GM18870 (cell line): ENCODE results near the gene DAW1.

ENCODE experiments used
- ATAC-seq: cut with Tn5 transposase; IDR thresholded peaks from one replicate; pipeline ENCODE4 v1.9.1; 2021; ENCODE audit warnings: moderate library complexity; ENCODE audit not compliant: unreplicated experiment

Gene DAW1

GRCh38 chr2:227861011-227861410, 10.4 kb upstream of the DAW1 start:
- no peak for ATAC-seq

- ATAC-seq: no peak
Measured at GRCh38 chr2:227862227-227862740, 9.1 kb upstream of the DAW1 start.

- no peak for ATAC-seq
Measured at GRCh38 chr2:227862741-227863588, 8.5 kb upstream of the DAW1 start.

DNA sequence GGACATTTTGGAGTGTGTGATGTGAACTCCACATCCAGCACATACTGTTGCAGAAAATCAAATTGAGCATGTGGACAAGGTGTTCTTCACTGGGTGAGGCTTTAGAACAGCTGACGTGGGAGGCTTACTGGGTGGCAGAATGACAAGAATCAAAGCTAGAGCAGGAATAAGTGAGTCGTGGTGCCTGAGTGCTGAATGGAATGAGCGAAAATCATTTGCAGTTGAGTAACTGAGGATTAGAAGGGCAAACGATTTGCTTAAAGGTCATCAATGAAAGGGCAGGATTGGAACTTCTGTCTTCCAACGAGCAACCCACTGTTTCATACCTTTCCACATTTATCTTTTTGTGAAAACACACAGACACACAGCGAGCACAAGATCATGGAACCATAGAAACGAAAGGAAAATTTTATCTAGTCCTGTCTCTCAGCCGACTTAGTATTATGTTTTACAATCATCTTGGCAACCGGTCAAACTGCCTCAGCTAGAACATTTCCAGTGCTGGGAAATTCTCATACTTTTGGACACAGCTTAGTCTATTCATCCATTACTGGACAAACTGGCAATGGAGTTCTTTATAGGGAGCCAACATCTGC, 7.2 kb upstream of the DAW1 start:
- no peak for ATAC-seq

DNA sequence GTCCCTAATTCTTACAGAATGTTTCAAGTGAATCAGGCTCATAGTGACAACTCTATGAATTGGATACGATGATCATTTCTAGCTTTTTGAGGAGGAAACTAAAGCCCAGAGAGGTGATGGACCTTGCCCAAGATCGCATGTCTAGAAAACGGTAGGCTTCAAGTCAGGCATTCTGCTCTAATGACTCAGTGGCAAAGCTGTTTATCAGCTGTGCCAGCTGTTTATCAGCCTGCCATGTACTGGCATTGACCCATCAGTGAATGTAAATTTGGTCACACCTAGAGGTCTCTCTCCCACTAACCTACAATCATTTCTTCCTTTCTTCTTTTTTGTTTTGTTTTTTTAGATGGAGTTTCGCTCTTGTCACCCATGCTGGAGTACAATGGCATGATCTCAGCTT, 6.1 kb upstream of the DAW1 start:
- no peak for ATAC-seq

- ATAC-seq: no peak
Measured at GRCh38 chr2:227867386-227867785, 4.0 kb upstream of the DAW1 start.

- ATAC-seq: no peak
Measured at GRCh38 chr2:227870710-227871374, 589 bp upstream of the DAW1 start.

DNA sequence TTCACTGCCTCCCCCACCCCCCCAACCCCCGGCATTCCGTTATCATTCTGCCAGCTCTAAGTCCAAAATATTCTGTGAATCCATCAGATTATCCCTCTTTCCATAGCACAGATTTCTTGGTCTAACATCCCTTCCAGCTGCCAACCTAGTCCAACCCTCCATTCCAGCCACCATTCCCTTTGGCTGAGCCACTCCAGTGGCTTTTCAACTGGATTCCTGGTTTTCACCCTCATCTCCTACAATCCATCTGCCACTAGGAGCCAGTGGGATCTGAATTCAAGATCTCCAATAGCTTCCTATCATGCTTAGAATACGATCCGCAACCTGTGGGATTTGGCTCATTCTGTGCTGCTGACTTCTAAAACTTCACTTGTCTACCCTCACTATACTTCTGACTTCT, 1.2 kb downstream of the DAW1 start:
- no peak for ATAC-seq

- no peak for ATAC-seq
Measured at GRCh38 chr2:227876300-227876801, 4.9 kb downstream of the DAW1 start.

DNA sequence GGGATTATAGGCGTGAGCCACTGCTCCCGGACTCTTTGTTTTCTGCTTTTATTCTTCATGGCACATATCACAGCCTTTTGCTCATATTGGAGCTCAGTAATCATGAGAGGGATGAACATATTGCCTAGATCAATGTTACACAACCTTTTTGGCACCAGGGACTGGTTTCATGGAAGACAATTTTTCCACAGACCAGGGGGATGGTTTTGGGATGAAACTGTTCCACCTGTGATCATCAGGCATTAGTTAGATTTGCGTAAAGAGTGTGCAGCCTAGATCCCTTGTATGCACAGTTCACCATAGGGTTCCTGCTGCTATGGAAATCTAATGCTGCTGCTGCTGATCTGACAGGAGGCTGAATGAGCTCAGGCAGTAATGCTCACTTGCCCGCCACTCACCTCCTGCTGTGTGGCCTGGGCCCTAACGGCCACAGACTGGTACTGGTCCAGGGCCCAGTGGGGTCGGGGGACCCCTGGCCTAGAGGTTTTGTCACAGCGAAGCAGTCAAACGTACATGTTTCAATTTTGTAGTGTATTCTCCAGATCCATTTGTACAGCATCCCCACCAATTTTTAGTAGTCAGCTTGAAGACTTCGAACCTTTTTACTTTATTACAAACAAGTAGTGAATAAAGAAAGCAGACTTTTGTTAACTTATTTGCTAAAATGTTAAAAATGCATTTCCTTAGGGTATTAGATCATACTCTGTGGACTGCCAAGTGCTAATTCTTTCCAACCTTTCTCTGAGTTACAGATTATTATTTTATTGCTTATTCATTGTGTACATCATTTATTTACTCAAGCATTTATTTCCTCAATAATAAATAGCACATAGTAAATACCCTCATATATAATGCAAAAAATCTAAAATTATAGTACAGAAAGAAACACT, 6.2 kb downstream of the DAW1 start:
- ATAC-seq: no peak

- ATAC-seq: no peak
Measured at GRCh38 chr2:227880460-227880859, 9.0 kb downstream of the DAW1 start.

DNA sequence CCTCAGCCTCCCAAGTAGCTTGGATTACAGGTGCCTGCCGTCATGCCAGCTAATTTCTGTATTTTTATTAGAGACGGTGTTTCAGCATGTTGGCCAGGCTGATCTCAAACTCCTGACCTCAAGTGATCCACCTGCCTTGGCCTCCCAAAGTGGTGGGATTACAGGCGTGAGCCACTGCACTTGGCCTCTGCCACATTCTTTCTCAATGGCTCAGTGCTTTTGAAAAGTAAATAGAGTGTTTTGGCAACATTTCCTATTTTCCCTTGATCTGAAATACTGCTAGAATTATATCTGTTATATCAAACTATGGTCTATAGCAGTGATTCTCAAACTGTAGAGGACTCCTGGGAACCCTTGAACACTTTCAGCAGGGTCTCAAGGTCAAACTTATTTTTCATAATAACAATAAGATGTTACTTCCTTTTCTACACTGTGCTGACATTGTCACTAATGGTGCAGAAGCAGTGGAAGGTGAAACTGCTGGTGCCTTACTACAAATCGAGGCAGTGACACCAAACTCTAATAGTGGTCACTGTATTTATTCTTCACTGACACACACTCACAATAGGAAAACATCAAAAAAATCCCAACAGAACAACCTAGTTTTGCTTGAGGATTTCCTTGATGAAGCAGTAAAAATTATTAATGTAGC, 10.6 kb downstream of the DAW1 start:
- ATAC-seq: no peak

GRCh38 chr2:227884511-227884947, 13.1 kb downstream of the DAW1 start:
- ATAC-seq: peak; percentile 96

GRCh38 chr2:227886149-227886548, 14.7 kb downstream of the DAW1 start:
- no peak for ATAC-seq

DNA sequence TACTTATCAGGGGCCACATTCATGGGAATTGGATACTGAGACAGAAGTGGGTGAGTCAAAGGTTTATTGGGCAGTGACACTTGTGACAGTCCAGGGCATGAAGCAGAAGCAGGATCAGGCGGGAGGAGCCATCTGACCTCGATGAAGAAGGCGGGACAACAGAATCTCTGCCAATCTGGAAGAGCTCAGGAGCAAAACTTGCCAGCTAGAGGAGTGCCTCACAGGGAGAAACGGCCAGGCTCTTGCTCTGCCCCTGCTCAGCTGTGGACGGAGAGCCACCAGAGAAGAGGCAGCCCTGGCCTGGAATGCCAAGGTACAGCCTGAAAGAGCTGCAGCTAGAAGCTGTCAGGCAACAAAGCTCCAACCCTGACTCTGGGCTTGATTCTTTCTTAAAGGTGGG, 16.9 kb downstream of the DAW1 start:
- no peak for ATAC-seq

DNA sequence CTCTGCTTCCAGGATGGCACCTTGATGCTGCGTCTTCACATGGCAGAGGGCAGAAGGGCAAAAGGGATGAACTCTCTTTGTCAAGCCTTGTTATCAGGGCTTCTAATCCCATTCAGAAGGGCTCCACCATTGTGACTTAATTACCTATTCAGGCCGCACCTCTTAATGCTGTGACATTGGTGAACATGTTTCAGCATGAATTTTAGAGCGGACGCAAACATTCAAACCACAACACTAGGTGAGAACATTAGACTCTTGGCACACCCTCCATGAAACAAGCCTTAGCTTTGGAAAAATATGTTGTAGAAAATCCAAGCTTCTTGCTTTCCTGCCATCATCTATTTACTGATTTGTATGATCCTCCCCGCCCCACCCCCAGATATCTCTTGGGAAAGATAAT, 17.9 kb downstream of the DAW1 start:
- ATAC-seq: no peak

- peak; percentile 79 for ATAC-seq
Measured at GRCh38 chr2:227890495-227891079, 19.2 kb downstream of the DAW1 start.

DNA sequence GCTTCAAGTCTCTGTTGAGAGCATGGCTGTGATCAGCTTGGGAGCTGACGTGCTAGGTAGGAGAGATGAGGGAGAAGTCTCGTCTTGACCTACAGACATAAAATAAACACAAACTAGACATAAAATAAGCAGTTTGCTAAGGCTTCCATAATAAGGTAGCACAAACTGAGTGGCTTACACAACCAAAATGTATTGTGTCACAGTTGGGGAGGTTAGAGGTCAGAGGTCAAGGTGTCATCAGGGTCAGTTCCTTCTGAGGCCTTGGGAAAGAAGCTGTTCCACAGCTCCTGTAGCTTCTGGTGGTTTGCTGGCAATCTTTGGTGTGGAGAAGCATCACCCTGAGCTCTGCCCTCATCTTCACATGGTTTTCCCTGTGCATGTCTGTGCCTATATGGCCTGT, 20.2 kb downstream of the DAW1 start:
- ATAC-seq: no peak

DNA sequence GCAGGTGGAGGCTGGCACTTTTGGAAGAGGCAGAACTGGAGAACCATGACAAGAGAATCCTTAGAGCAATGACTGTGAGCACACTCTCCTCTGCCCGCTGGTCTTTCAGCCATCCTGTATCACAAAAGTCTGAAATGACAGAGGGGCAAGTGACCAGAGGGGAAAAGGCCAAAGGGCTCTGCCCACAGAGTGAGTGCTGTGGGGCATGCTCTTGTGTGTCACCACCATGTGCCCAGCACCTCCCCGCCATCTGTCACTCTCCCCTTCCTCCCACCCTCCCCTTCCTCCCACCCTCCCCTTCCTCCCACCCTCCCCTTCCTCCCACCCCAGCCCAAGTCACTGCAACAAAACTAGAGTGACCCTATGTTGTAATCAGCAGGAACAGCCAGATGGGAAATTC, 31.9 kb downstream of the DAW1 start:
- ATAC-seq: no peak

GRCh38 chr2:227906991-227907390, 35.6 kb downstream of the DAW1 start:
- no peak for ATAC-seq
